Activated CD8-positive, alpha-beta T cell treated with anti-CD3 and anti-CD28 coated beads for 36 hours (primary cell): ENCODE measurements around the gene RCAN2. TPM values are rescaled to one million over a fixed set of nuclear protein-coding genes. Genes with fewer than 3 reads are reported as not detected.
"Not testable (repeated sequence)": the region's sequence is repeated elsewhere in the genome, so short reads cannot be mapped to it uniquely, and the experiment has no call there.

Experiments used
- ATAC-seq: fragments of 200-7000 bp; cut with Tn5 transposase; one replicate; pipeline ENCODE4 v1.10.0; 2021; ENCODE audit warnings: mild to moderate bottlenecking, moderate library complexity
- CTCF ChIA-PET: fragments of 350-600 bp; sonication (Branson Sonifier 250); formaldehyde crosslinking; loops from one replicate; lab custom pipeline; 2021; ENCODE audit warnings: antibody characterized with exemption; lab: Charles Lee
- POLR2A ChIA-PET: fragments of 350-600 bp; sonication (Branson Sonifier 250); formaldehyde crosslinking; loops from one replicate; lab custom pipeline; 2021; ENCODE audit warnings: antibody characterized with exemption; lab: Charles Lee
- DNase-seq: peaks from one replicate; pipeline ENCODE4 v3.0.0-alpha.2; 2020
- H3K27ac Mint-ChIP-seq: one replicate; pipeline ENCODE4 v1.8.0; 2021; ENCODE audit warnings: mild to moderate bottlenecking, mixed read lengths
- H3K27me3 Mint-ChIP-seq: one replicate; pipeline ENCODE4 v1.8.0; 2021; ENCODE audit warnings: mixed read lengths
- H3K36me3 Mint-ChIP-seq: one replicate; pipeline ENCODE4 v1.8.0; 2021; ENCODE audit warnings: low read depth, mixed read lengths
- H3K4me1 Mint-ChIP-seq: one replicate; pipeline ENCODE4 v1.8.0; 2021; ENCODE audit warnings: low read depth, mixed read lengths
- H3K4me3 Mint-ChIP-seq: one replicate; pipeline ENCODE4 v1.8.0; 2021; ENCODE audit warnings: mild to moderate bottlenecking, moderate library complexity, mixed read lengths
- H3K9me3 Mint-ChIP-seq: one replicate; pipeline ENCODE4 v1.8.0; 2021; ENCODE audit warnings: mixed read lengths
- CTCF ChIP-seq: fragments of 200-600 bp; IDR thresholded peaks from one replicate; pipeline ENCODE4 v1.8.0; 2022; ENCODE audit warnings: antibody characterized with exemption, mild to moderate bottlenecking
- intact Hi-C: fragments of 100-400 bp; cut with micrococcal nuclease; formaldehyde crosslinking; loops from one replicate; pipeline ENCODE4 v1.10.0; 2022
- total RNA-seq, 2 experiments: library from RNA; stranded (reverse); gene quantifications; one replicate each; pipeline ENCODE4 v1.2.3, GENCODE V29; 2021

RCAN2 gene
- total RNA-seq, 2 experiments from 2014 or later, result not detected

- intact Hi-C loops, result no loop called here
- ATAC-seq, result no peak
- Mint-ChIP-seq H3K4me3 (no peak overlapping the region), H3K4me1 (no peaks in the 10 kb centered on the region), H3K27ac (no peak overlapping the region), H3K9me3 (no peaks in the 10 kb centered on the region), H3K36me3 (no peaks in the 10 kb centered on the region), H3K27me3 (peaks cover 2% of the 10 kb centered on the region)
- TF ChIP-seq CTCF, result no peak
- DNase-seq, result no peak
- POLR2A ChIA-PET, result no interaction called here
- CTCF ChIA-PET, result interaction anchor here (1.4 to 5.0 kb wide), 6 partner anchors 187 to 478 kb away, joined by 3 to 55 read pairs (median 6); no protein-coding TSS in a partner anchor
Observed at GRCh38 chr6:46407776-46408530, 83.3 kb downstream of the RCAN2 start.

- TF ChIP-seq CTCF, result no peak
- H3K36me3 Mint-ChIP-seq, result no peaks in the 10 kb centered on the region
- H3K27ac Mint-ChIP-seq, result no peak overlapping the region
- no peak overlapping the region for H3K4me3 Mint-ChIP-seq
- ChIA-PET CTCF (interaction anchor here (1.2 to 5.0 kb wide), 6 partner anchors 12 to 477 kb away, joined by 3 to 55 read pairs (median 5); no protein-coding TSS in a partner anchor), POLR2A (no interaction called here)
- no peaks in the 10 kb centered on the region for H3K4me1 Mint-ChIP-seq
- ATAC-seq (no peak), DNase-seq (no peak)
- H3K9me3 Mint-ChIP-seq, result no peaks in the 10 kb centered on the region
- H3K27me3 Mint-ChIP-seq, result peaks cover 2% of the 10 kb centered on the region
- intact Hi-C loops, result no loop called here
Observed at GRCh38 chr6:46407246-46407645, 84.0 kb downstream of the RCAN2 start.

DNA sequence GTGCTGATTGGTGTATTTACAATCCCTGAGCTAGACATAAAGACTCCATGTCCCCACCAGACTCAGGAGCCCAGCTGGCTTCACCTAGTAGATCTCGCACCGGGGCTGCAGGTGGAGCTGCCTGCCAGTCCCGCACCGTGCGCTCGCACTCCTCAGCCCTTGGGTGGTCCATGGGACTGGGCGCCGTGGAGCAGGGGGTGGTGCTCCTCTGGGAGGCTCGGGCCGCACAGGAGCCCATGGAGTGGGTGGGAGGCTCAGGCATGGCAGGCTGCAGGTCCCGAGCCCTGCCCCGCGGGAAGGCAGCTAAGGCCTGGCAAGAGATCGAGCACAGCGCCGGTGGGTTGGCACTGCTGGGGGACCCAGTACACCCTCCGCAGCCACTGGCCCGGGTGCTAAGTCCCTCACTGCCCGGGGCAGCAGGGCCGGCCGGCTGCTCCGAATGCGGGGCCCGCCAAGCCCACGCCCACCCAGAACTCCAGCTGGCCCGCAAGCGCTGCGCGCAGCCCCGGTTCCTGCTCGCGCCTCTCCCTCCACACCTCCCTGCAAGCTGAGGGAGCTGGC is 85.5 kb downstream of the RCAN2 start:
- DNase-seq, ATAC-seq, intact Hi-C loops, H3K4me1 Mint-ChIP-seq, H3K4me3 Mint-ChIP-seq, H3K27me3 Mint-ChIP-seq, H3K36me3 Mint-ChIP-seq, H3K9me3 Mint-ChIP-seq, POLR2A ChIA-PET, H3K27ac Mint-ChIP-seq: not testable (repeated sequence)
- CTCF ChIA-PET, result interaction anchor here (1.2 to 1.7 kb wide), 2 partner anchors 11 to 475 kb away, joined by 3 to 6 read pairs; no protein-coding TSS in a partner anchor

DNA sequence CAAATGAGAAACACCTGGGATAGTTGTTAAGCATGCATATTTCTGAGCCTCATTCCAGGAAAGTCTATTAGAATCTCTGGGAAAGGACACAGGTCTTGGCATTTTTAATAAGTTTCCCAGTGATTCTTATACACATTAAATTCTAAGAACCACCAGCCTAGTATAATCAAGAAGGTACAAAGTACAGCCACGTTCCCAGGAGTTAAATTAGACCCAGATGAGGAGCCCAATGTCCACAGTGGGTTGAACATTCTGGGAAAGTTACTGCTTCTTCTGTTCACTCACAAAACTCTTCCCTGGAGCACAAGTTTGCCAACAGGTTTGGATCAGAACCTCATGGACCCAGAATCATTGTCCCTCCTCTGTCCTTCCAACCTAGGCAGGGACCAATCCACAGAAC is 90.4 kb downstream of the RCAN2 start:
- H3K27me3 Mint-ChIP-seq, result peaks cover 11% of the 10 kb centered on the region
- ATAC-seq (no peak), DNase-seq (no peak)
- H3K9me3 Mint-ChIP-seq, result no peaks in the 10 kb centered on the region
- H3K4me3 Mint-ChIP-seq, result no peak overlapping the region
- H3K4me1 Mint-ChIP-seq, result no peaks in the 10 kb centered on the region
- intact Hi-C loops, result no loop called here
- H3K36me3 Mint-ChIP-seq, result no peaks in the 10 kb centered on the region
- no peak overlapping the region for H3K27ac Mint-ChIP-seq
- POLR2A ChIA-PET, result no interaction called here
- TF ChIP-seq CTCF, result no peak
- CTCF ChIA-PET, result interaction anchor here (1.3 kb wide), 1 partner anchor 10 kb away, joined by 4 read pairs; no protein-coding TSS in a partner anchor

GRCh38 chr6:46395530-46395929 is 95.7 kb downstream of the RCAN2 start:
- no peak overlapping the region for H3K27ac Mint-ChIP-seq
- ATAC-seq (no peak), DNase-seq (no peak)
- no peaks in the 10 kb centered on the region for H3K4me1 Mint-ChIP-seq
- no peaks in the 10 kb centered on the region for H3K9me3 Mint-ChIP-seq
- intact Hi-C loops, result no loop called here
- H3K27me3 Mint-ChIP-seq, result peaks cover 15% of the 10 kb centered on the region
- no peak overlapping the region for H3K4me3 Mint-ChIP-seq
- no peaks in the 10 kb centered on the region for H3K36me3 Mint-ChIP-seq
- CTCF ChIA-PET, result interaction anchor here (1.4 kb wide), 1 partner anchor 11 kb away, joined by 3 read pairs; no protein-coding TSS in a partner anchor
- no peak for TF ChIP-seq CTCF
- POLR2A ChIA-PET, result interaction anchor here (0.6 kb wide), 1 partner anchor 157 kb away, joined by 3 read pairs; no protein-coding TSS in a partner anchor
